Activated T-helper 1 cell treated with anti-CD3 and anti-CD28 coated beads, Interleukin-12 subunit alpha, Interleukin-12 subunit beta, Interleukin-2, Interleukin-4 antibody, amounts not matched to agents 30 ng/mL and 10 ng/mL and 1 ng/mL, durations not matched to agents 14 hours and 24 hours and 36 hours (primary cell): ENCODE data around the gene CTBP2. TPM values are rescaled to one million over a fixed set of nuclear protein-coding genes. Genes with fewer than 3 reads are reported as not detected.

Experiments used
- DNase-seq: peaks from one replicate; pipeline ENCODE4 v3.0.0; 2021; ENCODE audit warnings: low spot score
- H3K27ac Mint-ChIP-seq: one replicate; pipeline ENCODE4 v1.8.0; 2021; ENCODE audit warnings: mild to moderate bottlenecking, mixed read lengths
- H3K27me3 Mint-ChIP-seq: one replicate; pipeline ENCODE4 v1.8.0; 2022; ENCODE audit warnings: mild to moderate bottlenecking, moderate library complexity, mixed read lengths; ENCODE audit not compliant: insufficient read depth
- H3K36me3 Mint-ChIP-seq: one replicate; pipeline ENCODE4 v1.8.0; 2021; ENCODE audit warnings: low read depth, mixed read lengths
- H3K4me1 Mint-ChIP-seq: one replicate; pipeline ENCODE4 v1.8.0; 2021; ENCODE audit warnings: low read depth, mixed read lengths
- H3K4me3 Mint-ChIP-seq: one replicate; pipeline ENCODE4 v1.8.0; 2021; ENCODE audit warnings: mild to moderate bottlenecking, moderate library complexity, mixed read lengths
- H3K9me3 Mint-ChIP-seq: one replicate; pipeline ENCODE4 v1.8.0; 2021; ENCODE audit warnings: mixed read lengths
- intact Hi-C: fragments of 100-400 bp; cut with micrococcal nuclease; formaldehyde crosslinking; loops from one replicate; pipeline ENCODE4 v1.15.1; 2024
- total RNA-seq: library from RNA; stranded (reverse); gene quantifications from 2 replicates; pipeline ENCODE4 v1.2.3, GENCODE V29; 2022

Gene CTBP2
- total RNA-seq, 1 donor from 2014 or later: 0.13 TPM

GRCh38 chr10:125159486-125159931 is 854 bp downstream of the CTBP2 start:
- Mint-ChIP-seq H3K27me3 (peaks cover 54% of the 10 kb centered on the region), H3K36me3 (peaks cover 3% of the 10 kb centered on the region), H3K4me3 (no peak overlapping the region), H3K4me1 (peaks cover 5% of the 10 kb centered on the region), H3K27ac (no peak overlapping the region), H3K9me3 (no peaks in the 10 kb centered on the region)
- intact Hi-C loops: no loop called here
- DNase-seq: no peak

GRCh38 chr10:125158601-125159485 is 1.5 kb downstream of the CTBP2 start:
- Mint-ChIP-seq H3K4me3 (peak overlapping the region; percentile 74), H3K36me3 (peaks cover 3% of the 10 kb centered on the region), H3K27me3 (peaks cover 55% of the 10 kb centered on the region), H3K9me3 (no peaks in the 10 kb centered on the region), H3K4me1 (peaks cover 5% of the 10 kb centered on the region), H3K27ac (peak overlapping the region; percentile 26)
- intact Hi-C loops: no loop called here
- DNase-seq: no peak

GRCh38 chr10:125158275-125158600 is 2.1 kb downstream of the CTBP2 start:
- H3K4me3 Mint-ChIP-seq: peak overlapping the region; percentile 74
- H3K27ac Mint-ChIP-seq: peak overlapping the region; percentile 26
- peaks cover 3% of the 10 kb centered on the region for H3K36me3 Mint-ChIP-seq
- no peak for DNase-seq
- no peaks in the 10 kb centered on the region for H3K9me3 Mint-ChIP-seq
- intact Hi-C loops: no loop called here
- peaks cover 5% of the 10 kb centered on the region for H3K4me1 Mint-ChIP-seq
- peaks cover 60% of the 10 kb centered on the region for H3K27me3 Mint-ChIP-seq

- no peak overlapping the region for H3K27ac Mint-ChIP-seq
- intact Hi-C loops: no loop called here
- no peak for DNase-seq
- H3K36me3 Mint-ChIP-seq: peaks cover 3% of the 10 kb centered on the region
- H3K4me1 Mint-ChIP-seq: peaks cover 5% of the 10 kb centered on the region
- H3K27me3 Mint-ChIP-seq: peaks cover 57% of the 10 kb centered on the region
- no peaks in the 10 kb centered on the region for H3K9me3 Mint-ChIP-seq
- H3K4me3 Mint-ChIP-seq: no peak overlapping the region
These were observed 2.9 kb downstream of the CTBP2 start for GRCh38 chr10:125157505-125157904.

GRCh38 chr10:125156739-125157480 is 3.5 kb downstream of the CTBP2 start:
- peaks cover 5% of the 10 kb centered on the region for H3K4me1 Mint-ChIP-seq
- no peak overlapping the region for H3K4me3 Mint-ChIP-seq
- peaks cover 56% of the 10 kb centered on the region for H3K27me3 Mint-ChIP-seq
- no peaks in the 10 kb centered on the region for H3K9me3 Mint-ChIP-seq
- intact Hi-C loops: no loop called here
- no peak overlapping the region for H3K27ac Mint-ChIP-seq
- peaks cover 3% of the 10 kb centered on the region for H3K36me3 Mint-ChIP-seq
- no peak for DNase-seq

GRCh38 chr10:125156196-125156595 is 4.2 kb downstream of the CTBP2 start:
- no peak overlapping the region for H3K27ac Mint-ChIP-seq
- H3K4me1 Mint-ChIP-seq: peaks cover 5% of the 10 kb centered on the region
- no peak for DNase-seq
- intact Hi-C loops: no loop called here
- peaks cover 3% of the 10 kb centered on the region for H3K36me3 Mint-ChIP-seq
- H3K9me3 Mint-ChIP-seq: no peaks in the 10 kb centered on the region
- H3K4me3 Mint-ChIP-seq: no peak overlapping the region
- peaks cover 53% of the 10 kb centered on the region for H3K27me3 Mint-ChIP-seq

- DNase-seq: no peak
- Mint-ChIP-seq H3K4me1 (peaks cover 5% of the 10 kb centered on the region), H3K4me3 (no peak overlapping the region), H3K36me3 (peaks cover 3% of the 10 kb centered on the region), H3K27me3 (peaks cover 60% of the 10 kb centered on the region), H3K9me3 (no peaks in the 10 kb centered on the region), H3K27ac (no peak overlapping the region)
- intact Hi-C loops: no loop called here
These were observed 5.3 kb downstream of the CTBP2 start for GRCh38 chr10:125155101-125155500.

- Mint-ChIP-seq H3K4me1 (peaks cover 5% of the 10 kb centered on the region), H3K27ac (no peak overlapping the region), H3K4me3 (no peak overlapping the region), H3K27me3 (peaks cover 60% of the 10 kb centered on the region), H3K36me3 (peaks cover 3% of the 10 kb centered on the region), H3K9me3 (no peaks in the 10 kb centered on the region)
- intact Hi-C loops: no loop called here
- no peak for DNase-seq
These were observed 5.8 kb downstream of the CTBP2 start for GRCh38 chr10:125154529-125154928.

GRCh38 chr10:125153703-125154490 is 6.5 kb downstream of the CTBP2 start:
- H3K9me3 Mint-ChIP-seq: no peaks in the 10 kb centered on the region
- no peak overlapping the region for H3K4me3 Mint-ChIP-seq
- intact Hi-C loops: no loop called here
- DNase-seq: no peak
- peaks cover 5% of the 10 kb centered on the region for H3K4me1 Mint-ChIP-seq
- H3K27me3 Mint-ChIP-seq: peaks cover 60% of the 10 kb centered on the region
- H3K36me3 Mint-ChIP-seq: peaks cover 3% of the 10 kb centered on the region
- H3K27ac Mint-ChIP-seq: no peak overlapping the region

GRCh38 chr10:125152450-125153368 is 7.7 kb downstream of the CTBP2 start:
- Mint-ChIP-seq H3K9me3 (no peaks in the 10 kb centered on the region), H3K4me3 (no peak overlapping the region), H3K4me1 (no peaks in the 10 kb centered on the region), H3K27ac (no peak overlapping the region), H3K36me3 (no peaks in the 10 kb centered on the region), H3K27me3 (peaks cover 54% of the 10 kb centered on the region)
- no peak for DNase-seq
- intact Hi-C loops: no loop called here

- intact Hi-C loops: no loop called here
These were observed 8.6 kb downstream of the CTBP2 start for GRCh38 chr10:125151553-125152449.

More at GRCh38 chr10:125151553-125152449, 8.6 kb downstream of the CTBP2 start:
- H3K4me3 Mint-ChIP-seq: no peak overlapping the region
- H3K27me3 Mint-ChIP-seq: peaks cover 51% of the 10 kb centered on the region
- no peaks in the 10 kb centered on the region for H3K4me1 Mint-ChIP-seq
- H3K27ac Mint-ChIP-seq: no peak overlapping the region
- no peak for DNase-seq
- H3K9me3 Mint-ChIP-seq: no peaks in the 10 kb centered on the region
- H3K36me3 Mint-ChIP-seq: no peaks in the 10 kb centered on the region
